Fibroblast of the aortic adventitia (primary cell): ENCODE data around the gene GART. TPM values are rescaled to one million over a fixed set of nuclear protein-coding genes. Genes with fewer than 3 reads are reported as not detected.
"Not testable (repeated sequence)": the region's sequence is repeated elsewhere in the genome, so short reads cannot be mapped to it uniquely, and the experiment has no call there.

Experiments
- DNase-seq: peaks from one replicate; pipeline ENCODE4 v3.0.0-alpha.2; 2010; ENCODE audit warnings: low read depth
- H3K4me3 ChIP-seq: 2 replicates; pipeline ENCODE4 v1.5.1; 2011; ENCODE audit warnings: low read depth, mild to moderate bottlenecking, control low read depth, low read length, moderate library complexity
- CTCF ChIP-seq: IDR thresholded peaks from 2 replicates; pipeline ENCODE4 v1.5.1; 2011; ENCODE audit warnings: mild to moderate bottlenecking, low read length, control low read depth, inconsistent platforms; ENCODE audit not compliant: insufficient read depth
- total RNA-seq: library from RNA; depleted of rRNA; stranded (reverse); fragments of >200 nt; gene quantifications from 2 replicates; pipeline ENCODE4 v1.2.3, GENCODE V29; 2012; ENCODE audit warnings: low replicate concordance

GART gene
- total RNA-seq, 1 donor = 104 TPM

- no peak for DNase-seq
- TF ChIP-seq CTCF = no peak
- H3K4me3 ChIP-seq = no peak overlapping the region
Observed at GRCh38 chr21:33511639-33512038, 30.3 kb downstream of the GART start.

GRCh38 chr21:33510826-33511225 lies 31.1 kb downstream of the GART start:
- H3K4me3 ChIP-seq = no peak overlapping the region
- DNase-seq = no peak
- TF ChIP-seq CTCF = no peak

GRCh38 chr21:33507003-33507402 lies 34.9 kb downstream of the GART start:
- not testable (repeated sequence) for DNase-seq, H3K4me3 ChIP-seq

GRCh38 chr21:33505833-33506232 lies 36.1 kb downstream of the GART start:
- DNase-seq = no peak
- H3K4me3 ChIP-seq = no peak overlapping the region
- no peak for TF ChIP-seq CTCF

- no peak for TF ChIP-seq CTCF
- no peak overlapping the region for H3K4me3 ChIP-seq
- no peak for DNase-seq
Observed at GRCh38 chr21:33496345-33496744, 45.6 kb downstream of the GART start.

GRCh38 chr21:33495743-33496142 lies 46.2 kb downstream of the GART start:
- no peak overlapping the region for H3K4me3 ChIP-seq
- no peak for TF ChIP-seq CTCF
- DNase-seq = no peak

GRCh38 chr21:33493756-33494155 lies 48.2 kb downstream of the GART start:
- H3K4me3 ChIP-seq = no peak overlapping the region
- no peak for DNase-seq
- TF ChIP-seq CTCF = no peak
